HepG2 (cell line): ENCODE measurements around the gene TLCD3A. TPM values are rescaled to one million over a fixed set of nuclear protein-coding genes. Genes with fewer than 3 reads are reported as not detected.

Source experiments
- ATAC-seq: fragments of 200-7000 bp; cut with Tn5 transposase; 3 replicates; pipeline ENCODE4 v1.9.1; 2020; ENCODE audit warnings: mild to moderate bottlenecking, moderate library complexity
- BruUV-seq: library from RNA; stranded (reverse); fragments of 400-500 nt; replicated peaks from 2 replicates; lab custom pipeline; 2021; lab: Mats Ljungman, UMichigan
- CTCF ChIA-PET: fragments of 300-600 bp; formaldehyde crosslinking; extraction: SDS; loops from one replicate; lab custom pipeline; 2021; ENCODE audit warnings: low total read pairs, inconsistent platforms, low intra/inter-chr PET ratio; lab: Yijun Ruan, JAX
- POLR2A ChIA-PET: fragments of 350-600 bp; sonication (Branson Sonifier 250); formaldehyde crosslinking; loops from one replicate; lab custom pipeline; 2020; ENCODE audit warnings: antibody characterized with exemption, inconsistent platforms; lab: Yijun Ruan, JAX
- DNase-seq: peaks from one replicate; pipeline ENCODE4 v3.0.0-alpha.2; 2015; ENCODE audit warnings: low spot score
- FAIRE-seq: peaks from 3 replicates; lab custom pipeline; 2011; peaks lifted over from hg19 to GRCh38; lab: Jason Lieb, UNC
- H2AFZ ChIP-seq: one replicate; pipeline ENCODE4 v1.6.1; 2011; ENCODE audit warnings: low read length, inconsistent platforms
- H3K27ac ChIP-seq: fragments of 300-600 bp; 3 replicates; pipeline ENCODE4 v1.8.0; 2011; ENCODE audit warnings: mixed run types, mild to moderate bottlenecking, mixed read lengths, low read length, inconsistent platforms; ENCODE audit not compliant: insufficient read depth; ENCODE audit errors: extremely low read length
- H3K27me3 ChIP-seq, 2 experiments: fragments of 200-600 bp in 1 of 2; 2 replicates in 1 of 2; 3 replicates in 1 of 2; pipeline versions ENCODE4 v1.6.0 to v1.8.0; 2011; ENCODE audit warnings: low read length in 2 of 2, mild to moderate bottlenecking in 2 of 2, moderate library complexity in 2 of 2, inconsistent platforms in 1 of 2; ENCODE audit not compliant: insufficient read depth in 2 of 2, control insufficient read depth in 1 of 2
- H3K36me3 ChIP-seq, 2 experiments: fragments of 200-600 bp in 1 of 2; replicated peaks in 1 of 2; 2 replicates in 1 of 2; 3 replicates in 1 of 2; pipeline versions ENCODE4 v1.5.1 to v1.8.0; 2011; ENCODE audit warnings: low read length in 2 of 2, inconsistent platforms in 1 of 2; ENCODE audit not compliant: insufficient read depth in 2 of 2, control insufficient read depth in 1 of 2
- H3K4me1 ChIP-seq: 2 replicates; pipeline ENCODE4 v1.5.1; 2012; ENCODE audit warnings: low read length, inconsistent platforms; ENCODE audit not compliant: insufficient read depth
- H3K4me2 ChIP-seq: 2 replicates; pipeline ENCODE4 v1.6.0; 2011; ENCODE audit warnings: low read depth, low read length, inconsistent platforms
- H3K4me3 ChIP-seq, 3 experiments: fragments of 200-600 bp in 1 of 3; sonication (generic), shearing (Covaris generic) in 1 of 3; replicated peaks in 1 of 3; 2 replicates each; pipeline ENCODE4 v1.5.1; 2011 to 2016; ENCODE audit warnings: low read length in 3 of 3, inconsistent platforms in 2 of 3, low read depth in 2 of 3, mild to moderate bottlenecking in 2 of 3, control low read depth in 1 of 3, mixed read lengths in 1 of 3; ENCODE audit not compliant: insufficient read depth in 1 of 3
- H3K79me2 ChIP-seq: one replicate; pipeline ENCODE4 v1.6.1; 2011; ENCODE audit warnings: low read length, inconsistent platforms; ENCODE audit not compliant: insufficient read depth
- H3K9ac ChIP-seq: 2 replicates; pipeline ENCODE4 v1.6.0; 2011; ENCODE audit warnings: mild to moderate bottlenecking, low read depth, low read length, inconsistent platforms; ENCODE audit not compliant: insufficient read depth
- H3K9me3 ChIP-seq: 2 replicates; pipeline ENCODE4 v1.5.1; 2012; ENCODE audit warnings: mild to moderate bottlenecking, low read length
- H4K20me1 ChIP-seq: 2 replicates; pipeline ENCODE4 v1.6.0; 2011; ENCODE audit warnings: inconsistent platforms, mild to moderate bottlenecking, low read length, moderate library complexity; ENCODE audit not compliant: insufficient read depth
- CBFB ChIP-seq: sonication (generic); formaldehyde crosslinking; IDR thresholded peaks from 2 replicates; pipeline ENCODE4 v1.4.0; 2020; ENCODE audit warnings: missing genetic modification reagents
- CHD4 ChIP-seq: fragments of 200-600 bp; sonication (generic); IDR thresholded peaks from 2 replicates; pipeline ENCODE4 v1.7.0; 2017; ENCODE audit warnings: mild to moderate bottlenecking, low read length, borderline replicate concordance
- DNMT3B ChIP-seq: conservative IDR thresholded peaks from 2 replicates; pipeline ENCODE4 v1.6.1; 2016; ENCODE audit warnings: missing biosample characterization, control low read depth
- FOXJ3 ChIP-seq: sonication (generic); formaldehyde crosslinking; IDR thresholded peaks from 2 replicates; pipeline ENCODE4 v1.4.0; 2020; ENCODE audit warnings: missing genetic modification reagents, mild to moderate bottlenecking, borderline replicate concordance
- MBNL3 ChIP-seq: fragments of 250-450 bp; sonication (Bioruptor Pico); conservative IDR thresholded peaks from 2 replicates; pipeline ENCODE4 v1.8.0; 2022; ENCODE audit warnings: mild to moderate bottlenecking, inconsistent platforms
- MED1 ChIP-seq: sonication (generic); formaldehyde crosslinking; IDR thresholded peaks from 2 replicates; pipeline ENCODE4 v1.4.0; 2020; ENCODE audit warnings: missing genetic modification reagents
- PCBP1 ChIP-seq: fragments of 200-400 bp; formaldehyde crosslinking; IDR thresholded peaks from 2 replicates; pipeline ENCODE4 v1.6.1; 2017; ENCODE audit warnings: mild to moderate bottlenecking, low read depth, low read length, borderline replicate concordance
- PITX1 ChIP-seq: sonication (generic); formaldehyde crosslinking; IDR thresholded peaks from 2 replicates; pipeline ENCODE4 v1.5.1; 2020; ENCODE audit warnings: mild to moderate bottlenecking, missing genetic modification reagents
- RARG ChIP-seq: sonication (generic); formaldehyde crosslinking; IDR thresholded peaks from 2 replicates; pipeline ENCODE4 v1.4.0; 2020; ENCODE audit warnings: low read depth, mild to moderate bottlenecking, missing genetic modification reagents
- RELA ChIP-seq: sonication (generic); formaldehyde crosslinking; IDR thresholded peaks from 2 replicates; pipeline ENCODE4 v1.4.0; 2020; ENCODE audit warnings: missing genetic modification reagents
- SRSF1 ChIP-seq: fragments of 200-400 bp; formaldehyde crosslinking; optimal IDR thresholded peaks from 2 replicates; pipeline ENCODE3; 2017; ENCODE audit warnings: mild to moderate bottlenecking, low read depth, low read length, moderate library complexity
- ZMYM2 ChIP-seq: sonication (generic); formaldehyde crosslinking; IDR thresholded peaks from 2 replicates; pipeline ENCODE4 v1.8.0; 2022; ENCODE audit warnings: mild to moderate bottlenecking, missing genetic modification reagents
- ZNF326 ChIP-seq: sonication (generic); formaldehyde crosslinking; IDR thresholded peaks from 2 replicates; pipeline ENCODE4 v1.4.0; 2020; ENCODE audit warnings: missing genetic modification reagents, borderline replicate concordance
- ZNF549 ChIP-seq: sonication (generic); formaldehyde crosslinking; IDR thresholded peaks from 2 replicates; pipeline ENCODE4 v1.5.0; 2020; ENCODE audit warnings: missing genetic modification reagents
- ZNF563 ChIP-seq: sonication (generic); formaldehyde crosslinking; IDR thresholded peaks from 2 replicates; pipeline ENCODE4 v1.8.0; 2022; ENCODE audit warnings: mild to moderate bottlenecking, moderate library complexity, missing genetic modification reagents
- ZNF660 ChIP-seq: sonication (generic); formaldehyde crosslinking; IDR thresholded peaks from 2 replicates; pipeline ENCODE4 v1.5.1; 2020; ENCODE audit warnings: mild to moderate bottlenecking, low read depth, missing genetic modification reagents, borderline replicate concordance
- WGBS: methylation state at CpG from one replicate; pipeline ENCODE4 v1.1.6; 2017; ENCODE audit warnings: low lambda C conversion rate; 5-methylcytosine and 5-hydroxymethylcytosine counted together
- in situ Hi-C: cut with HindIII; loops from 2 replicates; pipeline ENCODE4 v1.10.0; 2017; ENCODE audit warnings: low pct_unique_long_range_greater_than_20kb; ENCODE audit not compliant: extremely low pct_ligation_motif_present
- intact Hi-C: fragments of 100-400 bp; cut with micrococcal nuclease; formaldehyde crosslinking; loops from one replicate; pipeline ENCODE4 v1.10.0; 2022; ENCODE audit not compliant: unreplicated experiment
- polyA plus RNA-seq, 8 experiments: library from polyadenylated mRNA; depleted of rRNA in 3 of 8; stranded (reverse) in 7 of 8; unstranded in 1 of 8; fragments of >200 nt; fragmentation: Illumina TruSeq in 4 of 8; extraction: Trizol in 4 of 8; gene quantifications; 2 replicates each; pipeline versions ENCODE4 v1.2.1 to v1.2.3, GENCODE V29; 2011 to 2016; ENCODE audit warnings: low read depth in 4 of 8, missing spikeins in 1 of 8, mixed read lengths in 1 of 8; ENCODE audit not compliant: insufficient read depth in 1 of 8
- total RNA-seq, 5 experiments: library from RNA; depleted of rRNA; stranded (reverse); fragments of >200 nt; fragmentation: Illumina TruSeq; extraction: Trizol; gene quantifications; 2 replicates each; pipeline ENCODE4 v1.2.3, GENCODE V29; 2016; ENCODE audit warnings: low read depth in 1 of 5
- TF ChIP-seq, protein P1 (sequence below): sonication (generic); formaldehyde crosslinking; IDR thresholded peaks from 2 replicates; pipeline ENCODE4 v1.5.0; 2020; ENCODE audit warnings: missing genetic modification reagents, mild to moderate bottlenecking, borderline replicate concordance
- TF ChIP-seq, protein P2 (sequence below): sonication (generic); formaldehyde crosslinking; IDR thresholded peaks from 2 replicates; pipeline ENCODE4 v1.4.0; 2020; ENCODE audit warnings: mild to moderate bottlenecking, low read depth, missing genetic modification reagents

The TLCD3A gene
- total and polyA plus RNA-seq, 2 of the 13 experiments (the other 11 are each of a cell fraction or from before 2014, with no cell fraction given), result 25.2 to 46.6 TPM

DNA sequence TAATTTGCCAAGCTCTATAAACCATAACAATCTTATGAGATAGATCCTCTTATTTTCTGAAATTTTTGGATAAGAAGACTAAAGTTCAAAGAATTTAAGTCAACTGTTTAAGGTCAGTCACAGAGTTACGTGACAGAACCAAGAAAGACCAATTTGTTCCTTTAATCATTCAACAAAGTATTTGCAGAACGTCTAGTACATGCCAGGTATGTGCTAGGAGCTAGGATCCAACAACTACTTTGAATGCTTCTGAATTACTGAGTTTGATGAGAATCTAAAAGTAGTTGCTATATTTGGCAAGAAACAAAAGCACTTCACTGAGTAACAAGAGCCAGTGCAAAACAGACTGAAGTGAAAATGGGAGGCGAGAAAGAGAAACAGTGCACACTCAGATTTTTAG, 34.7 kb downstream of the TLCD3A start:
- no peak for TF ChIP-seq PITX1 (CRISPR knock-in tag)
- TF ChIP-seq ZNF563 (CRISPR knock-in tag), result no peak
- TF ChIP-seq ZNF549 (CRISPR knock-in tag), result no peak
- TF ChIP-seq ZMYM2 (CRISPR knock-in tag), result no peak
- no peak for TF ChIP-seq RELA (CRISPR knock-in tag)
- no peak for TF ChIP-seq FOXJ3 (CRISPR knock-in tag)
- TF ChIP-seq, protein P1, sequence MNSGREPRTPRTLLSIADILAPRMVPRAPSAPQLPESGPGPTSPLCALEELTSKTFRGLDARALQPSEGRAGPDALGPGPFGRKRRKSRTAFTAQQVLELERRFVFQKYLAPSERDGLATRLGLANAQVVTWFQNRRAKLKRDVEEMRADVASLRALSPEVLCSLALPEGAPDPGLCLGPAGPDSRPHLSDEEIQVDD (CRISPR knock-in tag), result no peak
- TF ChIP-seq MED1, result no peak
- no peak for TF ChIP-seq DNMT3B (CRISPR knock-in tag)
- TF ChIP-seq CBFB (CRISPR knock-in tag), result no peak
- TF ChIP-seq SRSF1, result no peak
- TF ChIP-seq, protein P2, sequence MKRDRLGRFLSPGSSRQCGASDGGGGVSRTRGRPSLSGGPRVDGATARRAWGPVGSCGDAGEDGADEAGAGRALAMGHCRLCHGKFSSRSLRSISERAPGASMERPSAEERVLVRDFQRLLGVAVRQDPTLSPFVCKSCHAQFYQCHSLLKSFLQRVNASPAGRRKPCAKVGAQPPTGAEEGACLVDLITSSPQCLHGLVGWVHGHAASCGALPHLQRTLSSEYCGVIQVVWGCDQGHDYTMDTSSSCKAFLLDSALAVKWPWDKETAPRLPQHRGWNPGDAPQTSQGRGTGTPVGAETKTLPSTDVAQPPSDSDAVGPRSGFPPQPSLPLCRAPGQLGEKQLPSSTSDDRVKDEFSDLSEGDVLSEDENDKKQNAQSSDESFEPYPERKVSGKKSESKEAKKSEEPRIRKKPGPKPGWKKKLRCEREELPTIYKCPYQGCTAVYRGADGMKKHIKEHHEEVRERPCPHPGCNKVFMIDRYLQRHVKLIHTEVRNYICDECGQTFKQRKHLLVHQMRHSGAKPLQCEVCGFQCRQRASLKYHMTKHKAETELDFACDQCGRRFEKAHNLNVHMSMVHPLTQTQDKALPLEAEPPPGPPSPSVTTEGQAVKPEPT (CRISPR knock-in tag), result no peak
- TF ChIP-seq ZNF660 (CRISPR knock-in tag), result no peak
- no peak for TF ChIP-seq RARG (CRISPR knock-in tag)
- TF ChIP-seq PCBP1, result no peak
- TF ChIP-seq CHD4, result no peak
- TF ChIP-seq ZNF326 (CRISPR knock-in tag), result no peak
- no peak for TF ChIP-seq MBNL3 (CRISPR knock-in tag)

More for the DNA sequence above, 34.7 kb downstream of the TLCD3A start:
- POLR2A ChIA-PET, result interaction anchor here (1.0 kb wide), 1 partner anchor 14 kb away, joined by 3 read pairs; the partner anchor contains the start of gene GLOD4
- Histone ChIP-seq H3K4me2 (no peak overlapping the region), H2AFZ (no peak overlapping the region), H3K27ac (no peak overlapping the region), H3K9me3 (no peaks in the 10 kb centered on the region), H3K4me1 (no peaks in the 10 kb centered on the region), H4K20me1 (no peaks in the 10 kb centered on the region), H3K27me3 (no peaks in the 10 kb centered on the region), H3K79me2 (no peaks in the 10 kb centered on the region), H3K9ac (no peak overlapping the region), H3K36me3 (peaks cover 23 to 55% of the 10 kb centered on the region in 2 experiments), H3K4me3 (no peak overlapping the region)
- BruUV-seq, result no TSS peak
- FAIRE-seq (no peak), DNase-seq (no peak), ATAC-seq (no peak)
- WGBS, result 82% methylated on average over 3 of the region's 3 CpGs
- in situ Hi-C loops (no loop called here), intact Hi-C loops (no loop called here)
- CTCF ChIA-PET, result no interaction called here
